Activated CD8-positive, alpha-beta T cell treated with anti-CD3 and anti-CD28 coated beads for 36 hours (primary cell): ENCODE data around the gene CDH10. TPM values are rescaled to one million over a fixed set of nuclear protein-coding genes. Genes with fewer than 3 reads are reported as not detected.

Source experiments
- ATAC-seq: fragments of 200-7000 bp; cut with Tn5 transposase; one replicate; pipeline ENCODE4 v1.10.0; 2021; ENCODE audit warnings: mild to moderate bottlenecking, moderate library complexity
- CTCF ChIA-PET: fragments of 350-600 bp; sonication (Branson Sonifier 250); formaldehyde crosslinking; loops from one replicate; lab custom pipeline; 2021; ENCODE audit warnings: antibody characterized with exemption; lab: Charles Lee
- POLR2A ChIA-PET: fragments of 350-600 bp; sonication (Branson Sonifier 250); formaldehyde crosslinking; loops from one replicate; lab custom pipeline; 2021; ENCODE audit warnings: antibody characterized with exemption; lab: Charles Lee
- DNase-seq: peaks from one replicate; pipeline ENCODE4 v3.0.0-alpha.2; 2020
- H3K27ac Mint-ChIP-seq: one replicate; pipeline ENCODE4 v1.8.0; 2021; ENCODE audit warnings: mild to moderate bottlenecking, mixed read lengths
- H3K27me3 Mint-ChIP-seq: one replicate; pipeline ENCODE4 v1.8.0; 2021; ENCODE audit warnings: mixed read lengths
- H3K36me3 Mint-ChIP-seq: one replicate; pipeline ENCODE4 v1.8.0; 2021; ENCODE audit warnings: low read depth, mixed read lengths
- H3K4me1 Mint-ChIP-seq: one replicate; pipeline ENCODE4 v1.8.0; 2021; ENCODE audit warnings: low read depth, mixed read lengths
- H3K4me3 Mint-ChIP-seq: one replicate; pipeline ENCODE4 v1.8.0; 2021; ENCODE audit warnings: mild to moderate bottlenecking, moderate library complexity, mixed read lengths
- H3K9me3 Mint-ChIP-seq: one replicate; pipeline ENCODE4 v1.8.0; 2021; ENCODE audit warnings: mixed read lengths
- CTCF ChIP-seq: fragments of 200-600 bp; IDR thresholded peaks from one replicate; pipeline ENCODE4 v1.8.0; 2022; ENCODE audit warnings: antibody characterized with exemption, mild to moderate bottlenecking
- intact Hi-C: fragments of 100-400 bp; cut with micrococcal nuclease; formaldehyde crosslinking; loops from one replicate; pipeline ENCODE4 v1.10.0; 2022
- total RNA-seq, 2 experiments: library from RNA; stranded (reverse); gene quantifications; one replicate each; pipeline ENCODE4 v1.2.3, GENCODE V29; 2021

The CDH10 gene
- total RNA-seq, 2 experiments from 2014 or later = not detected

DNA sequence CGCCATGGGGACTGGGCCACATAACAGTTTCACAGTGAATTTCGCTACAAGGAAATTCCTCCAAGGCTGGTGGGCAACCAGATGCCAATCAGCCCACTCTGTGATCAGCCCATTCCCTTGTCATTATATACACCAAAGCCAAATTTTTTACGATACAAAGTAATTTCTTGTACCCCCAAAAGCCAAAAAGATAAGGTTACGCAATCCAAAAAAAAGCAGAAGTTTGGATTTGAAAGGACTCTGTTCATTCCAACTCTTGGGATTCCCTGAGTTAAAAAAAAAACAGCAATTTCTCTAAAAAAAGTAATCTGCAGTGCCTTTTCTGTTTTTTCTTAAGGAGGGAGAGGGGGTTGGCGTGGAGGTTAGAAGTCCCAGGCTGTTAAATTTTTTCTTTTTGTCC, 166.8 kb downstream of the CDH10 start:
- no peaks in the 10 kb centered on the region for H3K36me3 Mint-ChIP-seq
- peaks cover 8% of the 10 kb centered on the region for H3K9me3 Mint-ChIP-seq
- TF ChIP-seq CTCF = no peak
- H3K4me3 Mint-ChIP-seq = no peak overlapping the region
- ChIA-PET CTCF (no interaction called here), POLR2A (no interaction called here)
- H3K4me1 Mint-ChIP-seq = no peaks in the 10 kb centered on the region
- intact Hi-C loops = no loop called here
- ATAC-seq (no peak), DNase-seq (no peak)
- H3K27ac Mint-ChIP-seq = no peak overlapping the region
- no peaks in the 10 kb centered on the region for H3K27me3 Mint-ChIP-seq

DNA sequence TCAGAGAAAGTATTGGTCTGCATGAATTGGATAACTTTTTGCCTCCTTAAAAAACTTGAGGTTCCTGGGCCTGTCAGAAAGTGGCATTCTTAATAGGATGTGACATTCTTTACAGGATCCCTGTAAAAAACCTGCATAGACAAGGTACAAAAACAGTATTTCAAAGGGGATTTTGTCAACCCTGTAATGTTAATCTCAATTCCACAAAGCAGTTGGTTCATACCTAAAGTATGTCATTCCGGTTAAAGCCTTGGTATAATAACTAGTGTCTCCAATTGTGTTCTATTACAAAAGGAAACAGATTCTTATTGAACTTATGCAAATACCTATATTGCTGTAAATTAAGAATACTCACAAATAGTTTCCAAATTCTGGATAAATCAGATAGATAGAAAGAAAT, 169.7 kb downstream of the CDH10 start:
- Mint-ChIP-seq H3K4me1 (no peaks in the 10 kb centered on the region), H3K9me3 (peaks cover 10% of the 10 kb centered on the region), H3K36me3 (no peaks in the 10 kb centered on the region), H3K27me3 (no peaks in the 10 kb centered on the region), H3K4me3 (no peak overlapping the region), H3K27ac (no peak overlapping the region)
- DNase-seq = no peak
- POLR2A ChIA-PET = no interaction called here
- intact Hi-C loops = no loop called here
- TF ChIP-seq CTCF = no peak
- no peak for ATAC-seq
- CTCF ChIA-PET = no interaction called here

- ATAC-seq (no peak), DNase-seq (no peak)
- H3K27me3 Mint-ChIP-seq = no peaks in the 10 kb centered on the region
- no peaks in the 10 kb centered on the region for H3K36me3 Mint-ChIP-seq
- CTCF ChIA-PET = no interaction called here
- no peaks in the 10 kb centered on the region for H3K4me1 Mint-ChIP-seq
- H3K9me3 Mint-ChIP-seq = peaks cover 10% of the 10 kb centered on the region
- H3K27ac Mint-ChIP-seq = no peak overlapping the region
- no peak for TF ChIP-seq CTCF
- POLR2A ChIA-PET = no interaction called here
- no peak overlapping the region for H3K4me3 Mint-ChIP-seq
- intact Hi-C loops = no loop called here
Observed at GRCh38 chr5:24474685-24475084, 170.1 kb downstream of the CDH10 start.

GRCh38 chr5:24472518-24472917, 172.3 kb downstream of the CDH10 start:
- Mint-ChIP-seq H3K9me3 (peaks cover 12% of the 10 kb centered on the region), H3K4me3 (no peak overlapping the region), H3K27ac (no peak overlapping the region), H3K27me3 (no peaks in the 10 kb centered on the region), H3K36me3 (no peaks in the 10 kb centered on the region), H3K4me1 (no peaks in the 10 kb centered on the region)
- CTCF ChIA-PET = interaction anchor here (1.4 kb wide), 1 partner anchor 14 kb away, joined by 3 read pairs; no protein-coding TSS in a partner anchor
- ATAC-seq = no peak
- TF ChIP-seq CTCF = no peak
- no peak for DNase-seq
- intact Hi-C loops = no loop called here
- POLR2A ChIA-PET = no interaction called here

GRCh38 chr5:24444414-24444813, 200.4 kb downstream of the CDH10 start:
- ATAC-seq (no peak), DNase-seq (no peak)
- Mint-ChIP-seq H3K27me3 (no peaks in the 10 kb centered on the region), H3K36me3 (no peaks in the 10 kb centered on the region), H3K4me3 (no peak overlapping the region), H3K27ac (no peak overlapping the region), H3K9me3 (peaks cover 14% of the 10 kb centered on the region), H3K4me1 (no peaks in the 10 kb centered on the region)
- no peak for TF ChIP-seq CTCF
- ChIA-PET POLR2A (no interaction called here), CTCF (no interaction called here)
- intact Hi-C loops = no loop called here
